ENCODE data around the gene HSPA9. TPM values are rescaled to one million over a fixed set of nuclear protein-coding genes. Genes with fewer than 3 reads are reported as not detected.

The HSPA9 gene
- polyA plus RNA-seq, 4 donors, result 93.7 to 180 (median 132) TPM

DNA sequence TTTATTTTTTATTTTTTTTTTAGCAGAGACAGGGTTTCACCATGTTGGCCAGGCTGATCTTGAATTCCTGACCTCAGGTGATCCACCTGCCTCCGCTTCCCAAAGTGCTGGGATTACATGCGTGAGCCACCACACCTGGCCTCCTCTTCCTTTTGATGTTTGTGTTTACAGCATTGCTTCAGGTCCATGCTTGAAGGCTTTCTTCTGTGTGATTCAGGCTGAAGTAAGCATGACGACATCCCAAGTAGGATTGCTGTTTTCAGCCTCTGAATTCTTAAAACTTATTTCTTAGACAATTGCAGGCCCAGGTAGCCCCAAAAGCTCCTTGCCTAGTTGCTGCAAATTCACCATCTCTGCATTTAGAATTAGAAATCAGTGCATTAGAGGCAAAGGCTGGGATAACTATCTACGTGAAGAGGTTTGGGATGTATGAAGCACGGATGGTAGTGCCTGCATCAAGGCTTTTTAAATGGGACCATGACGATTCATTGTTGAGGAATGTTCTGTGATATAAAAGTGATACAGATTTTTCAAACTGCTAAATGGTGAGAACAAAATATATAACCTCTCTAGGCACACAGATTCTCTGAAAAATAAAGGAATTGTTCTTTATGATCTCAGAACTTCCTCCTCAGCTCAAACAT is 29.2 kb downstream of the HSPA9 start:
- WGBS, 3 donors, result 82 to 89% (median 85%) methylated on average over 6 of the region's 6 CpGs
- no peaks in the 10 kb centered on the region for H3K27me3 ChIP-seq (ENCODE audit: control insufficient read depth in 3 of 3, insufficient read depth in 3 of 3, low read length in 3 of 3)
- FAIRE-seq (no peak), DNase-seq (no peak)
- no peak overlapping the region for H3K4me3 ChIP-seq (ENCODE audit: low read depth in 1 of 3, low read length in 3 of 3)
- no peak overlapping the region for H3K27ac ChIP-seq (ENCODE audit: low read depth in 1 of 3, low read length in 2 of 3)
- no peaks in the 10 kb centered on the region for H3K9me3 ChIP-seq (ENCODE audit: control insufficient read depth in 2 of 2, insufficient read depth in 1 of 2, low read depth in 1 of 2, low read length in 1 of 2)
- peaks cover 0 to 4% (median 0%) of the 10 kb centered on the region in 3 donors for H3K36me3 ChIP-seq (ENCODE audit: control insufficient read depth in 3 of 3, insufficient read depth in 2 of 3, low read depth in 1 of 3, low read length in 3 of 3)
- H3K4me1 ChIP-seq (ENCODE audit: control insufficient read depth in 3 of 3, insufficient read depth in 2 of 3, low read depth in 1 of 3, low read length in 2 of 3), result peaks cover 3 to 19% (median 14%) of the 10 kb centered on the region in 3 donors

DNA sequence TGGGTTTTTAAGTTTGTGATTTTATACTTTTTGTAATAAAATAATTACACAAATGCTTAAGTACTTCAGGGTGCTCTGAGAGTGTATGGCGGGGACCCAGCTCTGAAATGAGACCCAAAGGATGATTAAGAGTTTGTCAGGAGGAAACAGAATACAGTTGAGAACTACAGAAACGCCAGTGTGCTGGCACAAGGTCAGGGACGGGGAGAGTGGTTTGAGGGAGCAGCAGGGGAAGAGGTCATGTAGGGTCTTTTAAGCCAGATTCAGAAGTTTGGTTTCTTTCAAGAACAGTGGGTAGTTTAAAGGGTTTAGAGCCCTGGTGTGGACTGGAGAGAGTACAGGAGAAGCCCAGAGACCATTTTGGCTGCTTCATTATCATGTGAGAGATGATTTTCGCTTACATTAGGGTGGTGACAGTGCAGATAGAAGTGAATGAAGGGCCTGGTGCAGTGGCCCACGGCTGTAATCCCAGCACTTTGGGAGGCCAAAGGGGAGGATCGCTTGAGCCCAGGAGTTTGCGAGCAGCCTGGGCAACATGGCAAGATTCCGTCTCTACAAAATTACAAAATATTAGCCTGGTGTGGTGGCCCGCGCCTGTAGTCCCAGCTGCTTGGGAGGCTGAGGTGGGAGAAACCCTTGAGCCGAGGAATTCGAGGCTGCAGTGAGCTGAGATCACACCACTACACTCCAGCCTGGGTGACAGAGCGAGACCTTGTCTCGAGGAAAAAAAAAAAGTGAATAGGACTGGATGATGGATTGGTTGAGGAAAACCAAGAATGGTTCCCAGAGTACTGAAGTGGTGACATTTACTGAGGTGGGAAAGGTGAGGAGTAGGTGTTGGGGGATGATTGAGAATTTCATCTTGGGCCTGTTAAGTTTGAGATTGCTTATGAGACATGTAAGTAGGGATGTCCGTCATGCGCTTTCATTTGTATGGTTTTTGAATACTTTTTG is 30.7 kb downstream of the HSPA9 start:
- H3K27me3 ChIP-seq (ENCODE audit: control insufficient read depth in 3 of 3, insufficient read depth in 3 of 3, low read length in 3 of 3), result no peaks in the 10 kb centered on the region
- peak overlapping the region; percentile 85 to 99 (median 90) for H3K27ac ChIP-seq (ENCODE audit: low read depth in 1 of 3, low read length in 2 of 3)
- H3K4me3 ChIP-seq (ENCODE audit: low read depth in 1 of 3, low read length in 3 of 3), result peak overlapping the region; percentile 72 to 88 (median 81)
- no peaks in the 10 kb centered on the region for H3K9me3 ChIP-seq (ENCODE audit: control insufficient read depth in 2 of 2, insufficient read depth in 1 of 2, low read depth in 1 of 2, low read length in 1 of 2)
- no peak for FAIRE-seq
- 46 to 59% (median 51%) methylated on average over 16 of the region's 16 CpGs for WGBS, 3 donors
- peaks cover 3 to 21% (median 15%) of the 10 kb centered on the region in 3 donors for H3K4me1 ChIP-seq (ENCODE audit: control insufficient read depth in 3 of 3, insufficient read depth in 2 of 3, low read depth in 1 of 3, low read length in 2 of 3)
- peak; percentile 25 to 44 for DNase-seq
- peaks cover 0 to 4% (median 0%) of the 10 kb centered on the region in 3 donors for H3K36me3 ChIP-seq (ENCODE audit: control insufficient read depth in 3 of 3, insufficient read depth in 2 of 3, low read depth in 1 of 3, low read length in 3 of 3)

DNA sequence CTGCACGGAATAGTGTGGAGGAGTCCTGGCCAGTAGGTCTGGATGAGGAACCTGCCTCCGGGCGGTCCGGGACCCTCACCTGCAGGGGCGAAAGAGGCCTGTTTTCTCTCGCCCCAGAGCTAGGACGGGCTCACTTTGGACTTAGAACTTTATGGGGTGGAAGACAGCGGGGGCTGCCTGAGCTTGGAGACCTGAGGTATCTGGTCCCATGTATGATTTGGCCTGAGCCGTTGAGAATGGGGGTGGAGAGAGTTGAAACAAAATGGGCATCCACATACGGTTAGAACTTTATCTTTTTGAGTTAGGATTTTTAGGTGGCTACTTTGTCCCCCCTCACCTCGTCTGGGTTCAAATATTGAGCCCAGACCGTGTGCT is 31.5 kb downstream of the HSPA9 start:
- DNase-seq, result no peak
- peak overlapping the region; percentile 72 to 88 (median 81) for H3K4me3 ChIP-seq (ENCODE audit: low read depth in 1 of 3, low read length in 3 of 3)
- WGBS, 3 donors, result 0 to 1% (median 0%) methylated on average over 12 of the region's 12 CpGs

DNA sequence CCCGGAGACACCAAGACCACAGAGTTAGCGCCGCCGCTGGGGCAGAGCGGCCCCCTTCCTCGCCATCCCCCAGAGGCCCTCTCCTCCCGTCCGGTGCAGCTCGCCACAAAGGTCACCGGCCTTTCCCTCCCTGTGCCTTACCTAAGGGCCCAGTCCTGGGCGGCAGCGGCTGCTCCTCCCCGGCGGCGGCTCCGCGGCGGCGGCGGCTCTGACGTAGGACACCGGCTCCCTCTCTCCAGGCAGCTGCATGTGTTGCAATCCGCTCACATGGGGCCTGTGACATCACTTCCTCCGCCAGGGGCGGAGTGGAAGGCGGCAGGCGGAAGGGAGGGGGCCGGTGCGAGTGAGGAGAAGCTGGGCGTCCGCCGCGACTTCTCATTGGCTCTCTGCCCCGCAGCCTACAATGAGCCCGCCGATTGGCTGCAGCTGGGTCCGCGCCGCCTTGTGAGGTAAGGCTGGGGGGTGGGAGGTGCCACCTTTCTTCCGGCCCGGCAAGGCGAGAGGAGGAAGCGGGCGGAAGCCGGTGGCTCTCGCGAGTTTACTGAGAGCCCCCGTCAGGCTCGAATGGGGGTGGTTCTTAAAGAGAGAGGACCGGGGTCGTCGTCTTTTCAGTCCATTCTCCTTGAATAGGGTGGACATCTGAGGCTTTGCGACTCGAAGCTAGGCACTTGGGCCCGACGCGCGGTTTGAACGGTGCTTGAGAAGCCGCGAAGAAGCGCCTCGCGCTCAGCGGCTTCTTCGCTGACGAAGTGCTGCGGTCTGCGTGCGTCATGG is 32.1 kb downstream of the HSPA9 start, which contains the start of gene ETF1:
Gene ETF1 (minus strand): TSS at position 281 of the 774 bp plus-strand sequence. CDS start 318 bp downstream, outside the sequence.
- DNase-seq (peak; percentile 100), FAIRE-seq (no peak)
- Histone ChIP-seq H3K4me1 (ENCODE audit: control insufficient read depth in 3 of 3, insufficient read depth in 2 of 3, low read depth in 1 of 3, low read length in 2 of 3) (peaks cover 6 to 21% (median 19%) of the 10 kb centered on the region in 3 donors), H3K36me3 (ENCODE audit: control insufficient read depth in 3 of 3, insufficient read depth in 2 of 3, low read depth in 1 of 3, low read length in 3 of 3) (peaks cover 0 to 4% (median 0%) of the 10 kb centered on the region in 3 donors), H3K9me3 (ENCODE audit: control insufficient read depth in 2 of 2, insufficient read depth in 1 of 2, low read depth in 1 of 2, low read length in 1 of 2) (no peaks in the 10 kb centered on the region), H3K27me3 (ENCODE audit: control insufficient read depth in 3 of 3, insufficient read depth in 3 of 3, low read length in 3 of 3) (no peaks in the 10 kb centered on the region), H3K27ac (ENCODE audit: low read depth in 1 of 3, low read length in 2 of 3) (peak within 1 kb of the TSS; percentile 85 to 99 (median 90)), H3K4me3 (ENCODE audit: low read depth in 1 of 3, low read length in 3 of 3) (peak within 1 kb of the TSS; percentile 89 to 95 (median 94))
- WGBS, 3 donors, result 0% methylated on average over 61 to 70 of the region's 70 CpGs

More for the DNA sequence above, 31.5 kb downstream of the HSPA9 start:
- Histone ChIP-seq H3K27ac (ENCODE audit: low read depth in 1 of 3, low read length in 2 of 3) (peak overlapping the region; percentile 85 to 99 (median 90)), H3K36me3 (ENCODE audit: control insufficient read depth in 3 of 3, insufficient read depth in 2 of 3, low read depth in 1 of 3, low read length in 3 of 3) (peaks cover 0 to 4% (median 0%) of the 10 kb centered on the region in 3 donors), H3K27me3 (ENCODE audit: control insufficient read depth in 3 of 3, insufficient read depth in 3 of 3, low read length in 3 of 3) (no peaks in the 10 kb centered on the region), H3K9me3 (ENCODE audit: control insufficient read depth in 2 of 2, insufficient read depth in 1 of 2, low read depth in 1 of 2, low read length in 1 of 2) (no peaks in the 10 kb centered on the region), H3K4me1 (ENCODE audit: control insufficient read depth in 3 of 3, insufficient read depth in 2 of 3, low read depth in 1 of 3, low read length in 2 of 3) (peaks cover 6 to 21% (median 19%) of the 10 kb centered on the region in 3 donors)
- no peak for FAIRE-seq

DNA sequence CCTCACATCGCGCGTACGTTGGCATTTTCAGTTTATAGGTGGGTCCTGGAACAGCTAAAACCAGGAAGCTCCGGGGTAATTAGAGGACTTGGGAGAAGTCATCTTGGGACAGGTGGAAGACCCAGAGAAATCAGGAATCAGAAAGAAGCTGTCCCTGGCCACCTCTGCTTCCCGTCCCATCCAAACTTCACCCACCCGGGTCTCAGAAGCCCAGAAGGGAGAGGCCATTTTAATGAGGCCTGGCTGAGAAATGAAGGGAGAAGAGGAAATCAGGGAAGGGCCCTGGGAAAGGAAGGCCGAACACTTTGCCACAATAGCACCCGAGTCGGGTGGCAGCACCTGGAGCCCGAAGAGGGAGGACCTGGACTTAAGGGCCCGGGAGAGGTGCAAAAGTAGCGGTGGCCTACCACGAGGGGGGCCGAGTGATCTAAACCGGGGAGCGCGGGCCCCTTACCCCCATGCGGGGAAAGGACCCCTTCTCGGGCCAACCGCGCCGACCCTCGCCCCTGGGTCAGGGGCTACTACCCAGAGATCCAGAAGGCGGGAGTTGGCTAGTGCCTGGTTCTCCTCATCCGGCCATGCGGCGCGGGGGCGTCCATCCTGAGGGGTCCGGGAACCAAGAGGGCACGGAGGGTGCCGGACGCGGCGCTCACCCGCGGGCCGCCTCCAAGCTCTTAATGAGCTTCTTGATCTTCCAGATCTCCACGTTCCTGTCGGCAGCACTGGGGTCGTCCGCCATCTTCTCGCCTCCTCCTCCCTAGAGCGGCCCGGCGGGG is 32.8 kb downstream of the HSPA9 start:
- no peaks in the 10 kb centered on the region for H3K27me3 ChIP-seq (ENCODE audit: control insufficient read depth in 3 of 3, insufficient read depth in 3 of 3, low read length in 3 of 3)
- H3K9me3 ChIP-seq (ENCODE audit: control insufficient read depth in 2 of 2, insufficient read depth in 1 of 2, low read depth in 1 of 2, low read length in 1 of 2), result no peaks in the 10 kb centered on the region
- peak overlapping the region; percentile 89 to 95 (median 94) for H3K4me3 ChIP-seq (ENCODE audit: low read depth in 1 of 3, low read length in 3 of 3)
- peaks cover 6 to 21% (median 19%) of the 10 kb centered on the region in 3 donors for H3K4me1 ChIP-seq (ENCODE audit: control insufficient read depth in 3 of 3, insufficient read depth in 2 of 3, low read depth in 1 of 3, low read length in 2 of 3)
- DNase-seq (peak; percentile 47 to 65), FAIRE-seq (no peak)
- H3K27ac ChIP-seq (ENCODE audit: low read depth in 1 of 3, low read length in 2 of 3), result peak overlapping the region; percentile 85 to 99 (median 85)
- whole genome bisulfite sequencing, 3 donors, result 0 to 1% (median 1%) methylated on average over 37 to 47 of the region's 47 CpGs
- H3K36me3 ChIP-seq (ENCODE audit: control insufficient read depth in 3 of 3, insufficient read depth in 2 of 3, low read depth in 1 of 3, low read length in 3 of 3), result peaks cover 0 to 4% (median 0%) of the 10 kb centered on the region in 3 donors

DNA sequence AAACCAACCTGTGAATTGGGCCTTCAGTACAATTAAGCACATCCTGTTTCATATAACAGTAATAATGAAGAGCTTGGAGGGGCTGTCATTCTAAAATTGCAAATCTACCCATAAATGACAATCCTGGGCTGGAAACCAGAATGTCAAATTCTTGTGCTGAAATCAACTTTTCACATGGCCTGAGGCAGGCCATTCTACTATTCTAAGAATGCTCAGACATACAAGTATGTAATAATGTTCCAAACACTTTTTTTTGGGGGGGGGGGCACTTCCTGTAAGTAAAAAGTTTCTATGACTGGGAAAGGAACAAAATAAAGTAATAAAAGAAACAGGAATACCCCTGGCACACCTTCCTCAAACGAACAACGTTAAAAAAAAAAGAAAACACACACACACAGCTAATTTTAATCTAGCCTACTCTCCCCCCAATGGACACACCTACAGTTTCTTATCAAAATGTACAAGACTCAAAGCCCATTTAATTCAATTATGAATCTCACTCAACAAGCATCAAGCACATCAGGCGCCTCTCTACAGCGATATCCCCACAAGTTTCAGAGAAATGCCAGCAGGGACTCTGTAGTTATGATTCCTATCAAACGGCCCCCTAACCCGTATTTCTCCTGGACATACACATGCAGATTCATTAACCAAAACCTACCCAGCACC is 33.6 kb downstream of the HSPA9 start:
- peak overlapping the region; percentile 89 to 95 (median 94) for H3K4me3 ChIP-seq (ENCODE audit: low read depth in 1 of 3, low read length in 3 of 3)
- WGBS, 3 donors, result 1 to 8% (median 2%) methylated on average over 6 of the region's 6 CpGs
- H3K9me3 ChIP-seq (ENCODE audit: control insufficient read depth in 2 of 2, insufficient read depth in 1 of 2, low read depth in 1 of 2, low read length in 1 of 2), result no peaks in the 10 kb centered on the region
- no peak for FAIRE-seq
- no peaks in the 10 kb centered on the region for H3K27me3 ChIP-seq (ENCODE audit: control insufficient read depth in 3 of 3, insufficient read depth in 3 of 3, low read length in 3 of 3)
- H3K4me1 ChIP-seq (ENCODE audit: control insufficient read depth in 3 of 3, insufficient read depth in 2 of 3, low read depth in 1 of 3, low read length in 2 of 3), result peaks cover 6 to 21% (median 17%) of the 10 kb centered on the region in 3 donors
- DNase-seq, result no peak
- H3K27ac ChIP-seq (ENCODE audit: low read depth in 1 of 3, low read length in 2 of 3), result peak overlapping the region in 2 of 3 donors; percentile 85 to 99
- H3K36me3 ChIP-seq (ENCODE audit: control insufficient read depth in 3 of 3, insufficient read depth in 2 of 3, low read depth in 1 of 3, low read length in 3 of 3), result peaks cover 0 to 2% (median 0%) of the 10 kb centered on the region in 3 donors

DNA sequence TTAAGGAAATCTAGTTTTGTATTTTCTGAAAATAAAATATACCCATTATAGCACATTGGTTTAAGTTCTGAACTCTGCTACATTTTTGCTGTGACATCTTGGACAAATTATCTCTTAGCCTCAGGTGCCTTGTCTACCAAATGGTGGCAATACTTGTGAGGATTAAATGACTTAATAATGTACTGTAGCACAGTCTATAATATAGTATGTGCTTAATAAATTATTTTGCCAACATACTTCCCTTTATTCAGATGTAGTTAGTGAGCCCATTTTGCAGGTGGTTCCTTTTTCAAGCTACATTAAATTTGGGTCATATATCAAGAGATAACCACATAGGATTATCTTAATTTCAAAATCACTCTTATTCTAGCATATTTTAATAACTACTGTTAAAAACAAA is 35.4 kb downstream of the HSPA9 start:
- Histone ChIP-seq H3K4me1 (ENCODE audit: control insufficient read depth in 3 of 3, insufficient read depth in 2 of 3, low read depth in 1 of 3, low read length in 2 of 3) (peaks cover 4 to 14% (median 13%) of the 10 kb centered on the region in 3 donors), H3K4me3 (ENCODE audit: low read depth in 1 of 3, low read length in 3 of 3) (no peak overlapping the region), H3K9me3 (ENCODE audit: control insufficient read depth in 2 of 2, insufficient read depth in 1 of 2, low read depth in 1 of 2, low read length in 1 of 2) (no peaks in the 10 kb centered on the region), H3K27ac (ENCODE audit: low read depth in 1 of 3, low read length in 2 of 3) (no peak overlapping the region), H3K36me3 (ENCODE audit: control insufficient read depth in 3 of 3, insufficient read depth in 2 of 3, low read depth in 1 of 3, low read length in 3 of 3) (no peaks in the 10 kb centered on the region), H3K27me3 (ENCODE audit: control insufficient read depth in 3 of 3, insufficient read depth in 3 of 3, low read length in 3 of 3) (no peaks in the 10 kb centered on the region)
- DNase-seq (no peak), FAIRE-seq (no peak)
